Panc1 (cell line): ENCODE measurements around the gene COG2. TPM values are rescaled to one million over a fixed set of nuclear protein-coding genes. Genes with fewer than 3 reads are reported as not detected.

ENCODE experiments used
- ATAC-seq: fragments of 200-7000 bp; cut with Tn5 transposase; 2 replicates; pipeline ENCODE4 v1.9.1; 2020; ENCODE audit warnings: mild to moderate bottlenecking, moderate library complexity
- Bru-seq: library from RNA; stranded (reverse); fragments of 400-500 nt; gene quantifications from one replicate; lab custom pipeline; 2021; lab: Mats Ljungman, UMichigan
- BruChase-seq, 2 experiments: library from RNA; stranded (reverse); fragments of 400-500 nt; gene quantifications; one replicate each; lab custom pipeline; 2021; lab: Mats Ljungman, UMichigan
- BruUV-seq: library from RNA; stranded (reverse); fragments of 400-500 nt; replicated peaks from 2 replicates; lab custom pipeline; 2021; lab: Mats Ljungman, UMichigan
- CTCF ChIA-PET: fragments of 300-600 bp; sonication (Branson Sonifier 250); formaldehyde crosslinking; loops from one replicate; lab custom pipeline; 2022; ENCODE audit warnings: antibody characterized with exemption; lab: Charles Lee
- POLR2A ChIA-PET: fragments of 300-600 bp; sonication (Branson Sonifier 250); formaldehyde crosslinking; loops from one replicate; lab custom pipeline; 2022; ENCODE audit warnings: antibody characterized with exemption; lab: Charles Lee
- DNase-seq: peaks from one replicate; pipeline ENCODE4 v3.0.0-alpha.2; 2010; ENCODE audit warnings: low read depth, low spot score
- H3K27ac ChIP-seq: 2 replicates; pipeline ENCODE4 v1.5.1; 2011; ENCODE audit warnings: mild to moderate bottlenecking, low read length, inconsistent platforms
- H3K27me3 ChIP-seq: fragments of 200-500 bp; sonication (Bioruptor generic); 2 replicates; pipeline ENCODE4 v1.6.0; 2014; ENCODE audit warnings: low read length, inconsistent platforms; ENCODE audit not compliant: control insufficient read depth, insufficient read depth
- H3K36me3 ChIP-seq: fragments of 200-500 bp; sonication (Bioruptor generic); 2 replicates; pipeline ENCODE4 v1.5.1; 2014; ENCODE audit warnings: inconsistent platforms, mild to moderate bottlenecking, low read length, moderate library complexity; ENCODE audit not compliant: control insufficient read depth, insufficient read depth
- H3K4me1 ChIP-seq: 2 replicates; pipeline ENCODE4 v1.5.1; 2011; ENCODE audit warnings: inconsistent platforms, mild to moderate bottlenecking, low read length, moderate library complexity; ENCODE audit not compliant: control insufficient read depth, insufficient read depth
- H3K4me3 ChIP-seq, 2 experiments: 2 replicates each; pipeline ENCODE4 v1.5.1; 2011 to 2012; ENCODE audit warnings: low read depth in 2 of 2, low read length in 2 of 2, mild to moderate bottlenecking in 2 of 2, inconsistent platforms in 1 of 2, moderate library complexity in 1 of 2
- H3K9me3 ChIP-seq: fragments of 200-500 bp; sonication (Bioruptor generic); 2 replicates; pipeline ENCODE4 v1.5.1; 2014; ENCODE audit warnings: low read depth, mild to moderate bottlenecking, inconsistent platforms, low read length, moderate library complexity; ENCODE audit not compliant: control insufficient read depth, insufficient read depth
- POLR2AphosphoS5 ChIP-seq: IDR thresholded peaks from 2 replicates; pipeline ENCODE4 v1.6.1; 2012; ENCODE audit warnings: mild to moderate bottlenecking, low read depth, low read length, moderate library complexity
- REST ChIP-seq, 2 experiments: IDR thresholded peaks; 2 replicates each; pipeline ENCODE4 v1.6.1; 2011 to 2012; ENCODE audit warnings: low read depth in 2 of 2, control low read depth in 1 of 2, low read length in 1 of 2, mild to moderate bottlenecking in 1 of 2, moderate library complexity in 1 of 2; ENCODE audit not compliant: insufficient read depth in 1 of 2
- SIN3A ChIP-seq: IDR thresholded peaks from 2 replicates; pipeline ENCODE4 v1.6.1; 2012; ENCODE audit warnings: low read depth, mild to moderate bottlenecking, low read length, moderate library complexity, borderline replicate concordance; ENCODE audit not compliant: insufficient read depth
- in situ Hi-C: cut with HindIII; loops from 2 replicates; pipeline ENCODE4 v1.10.0; 2016; ENCODE audit warnings: low sequenced_read_pairs, low pct_unique_long_range_greater_than_20kb
- intact Hi-C: fragments of 100-400 bp; cut with micrococcal nuclease; formaldehyde crosslinking; loops from one replicate; pipeline ENCODE4 v1.10.0; 2022; ENCODE audit not compliant: unreplicated experiment
- long read RNA-seq: library from polyadenylated mRNA; unstranded; transcript quantifications from one replicate; pipeline ENCODE4 v2.0.0, GENCODE V29; 2021; ENCODE audit not compliant: unreplicated experiment
- polyA plus RNA-seq: library from polyadenylated mRNA; unstranded; fragments of >200 nt; gene quantifications from one replicate; pipeline ENCODE4 v1.2.1, GENCODE V29; 2012; ENCODE audit warnings: missing spikeins; ENCODE audit not compliant: insufficient read length
- total RNA-seq: library from RNA; stranded (reverse); gene quantifications from one replicate; pipeline ENCODE4 v1.2.1, GENCODE V29; 2021; ENCODE audit not compliant: unreplicated experiment
- TF ChIP-seq, protein P1 (sequence below): fragments of 450-650 bp; IDR thresholded peaks from 2 replicates; pipeline ENCODE4 v1.5.1; 2017; ENCODE audit warnings: mild to moderate bottlenecking

COG2 gene, protein sequence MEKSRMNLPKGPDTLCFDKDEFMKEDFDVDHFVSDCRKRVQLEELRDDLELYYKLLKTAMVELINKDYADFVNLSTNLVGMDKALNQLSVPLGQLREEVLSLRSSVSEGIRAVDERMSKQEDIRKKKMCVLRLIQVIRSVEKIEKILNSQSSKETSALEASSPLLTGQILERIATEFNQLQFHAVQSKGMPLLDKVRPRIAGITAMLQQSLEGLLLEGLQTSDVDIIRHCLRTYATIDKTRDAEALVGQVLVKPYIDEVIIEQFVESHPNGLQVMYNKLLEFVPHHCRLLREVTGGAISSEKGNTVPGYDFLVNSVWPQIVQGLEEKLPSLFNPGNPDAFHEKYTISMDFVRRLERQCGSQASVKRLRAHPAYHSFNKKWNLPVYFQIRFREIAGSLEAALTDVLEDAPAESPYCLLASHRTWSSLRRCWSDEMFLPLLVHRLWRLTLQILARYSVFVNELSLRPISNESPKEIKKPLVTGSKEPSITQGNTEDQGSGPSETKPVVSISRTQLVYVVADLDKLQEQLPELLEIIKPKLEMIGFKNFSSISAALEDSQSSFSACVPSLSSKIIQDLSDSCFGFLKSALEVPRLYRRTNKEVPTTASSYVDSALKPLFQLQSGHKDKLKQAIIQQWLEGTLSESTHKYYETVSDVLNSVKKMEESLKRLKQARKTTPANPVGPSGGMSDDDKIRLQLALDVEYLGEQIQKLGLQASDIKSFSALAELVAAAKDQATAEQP
- total RNA-seq (20.5 TPM), Bru-seq, nascent RNA (percentile 77 among the genes with signal in this experiment), BruChase-seq, experiment 1, labeled RNA remaining after a 2-hour chase (percentile 61 among the genes with signal in this experiment), BruChase-seq, experiment 2, labeled RNA remaining after a 6-hour chase (percentile 60 among the genes with signal in this experiment)
- polyA plus RNA-seq: 12.1 TPM
- long read RNA-seq, transcript COG2-202 (18 exons, 2,921 nt): major isoform, 30 of 44 reads
- long read RNA-seq, partial matches to known transcripts: 5 of 44 reads
- long read RNA-seq, other reads (novel, unspliced or antisense): 6 of 44 reads

GRCh38 chr1:230642263-230642959 lies at the start of gene COG2:
TSS of gene COG2 (plus strand) at chr1:230642481. CDS start at chr1:230642607, 126 bp downstream.
- Histone ChIP-seq H3K4me1 (peaks cover 9% of the 10 kb centered on the region), H3K9me3 (no peaks in the 10 kb centered on the region), H3K4me3 (peak within 1 kb of the TSS; percentile 96 to 99), H3K27ac (peak within 1 kb of the TSS; percentile 89), H3K27me3 (peaks cover 17% of the 10 kb centered on the region), H3K36me3 (peaks cover 9% of the 10 kb centered on the region; the same call in 1 of the 2 replicates)
- DNase-seq: peak; percentile 62
- ATAC-seq: peak; percentile 100
- in situ Hi-C loops: no loop called here
- peak; percentile 70 for TF ChIP-seq POLR2AphosphoS5
- peak in 1 of 2 experiments; percentile 35; a peak in 1 of 4 replicates for TF ChIP-seq REST (IDR thresholded peaks at IDR 0.05; ENCODE audit: insufficient read depth in 1 of 2, low read depth in 2 of 2, low read length in 1 of 2)
- no peak; the same call in 1 of the 2 replicates for TF ChIP-seq SIN3A
- TF ChIP-seq, protein P1, sequence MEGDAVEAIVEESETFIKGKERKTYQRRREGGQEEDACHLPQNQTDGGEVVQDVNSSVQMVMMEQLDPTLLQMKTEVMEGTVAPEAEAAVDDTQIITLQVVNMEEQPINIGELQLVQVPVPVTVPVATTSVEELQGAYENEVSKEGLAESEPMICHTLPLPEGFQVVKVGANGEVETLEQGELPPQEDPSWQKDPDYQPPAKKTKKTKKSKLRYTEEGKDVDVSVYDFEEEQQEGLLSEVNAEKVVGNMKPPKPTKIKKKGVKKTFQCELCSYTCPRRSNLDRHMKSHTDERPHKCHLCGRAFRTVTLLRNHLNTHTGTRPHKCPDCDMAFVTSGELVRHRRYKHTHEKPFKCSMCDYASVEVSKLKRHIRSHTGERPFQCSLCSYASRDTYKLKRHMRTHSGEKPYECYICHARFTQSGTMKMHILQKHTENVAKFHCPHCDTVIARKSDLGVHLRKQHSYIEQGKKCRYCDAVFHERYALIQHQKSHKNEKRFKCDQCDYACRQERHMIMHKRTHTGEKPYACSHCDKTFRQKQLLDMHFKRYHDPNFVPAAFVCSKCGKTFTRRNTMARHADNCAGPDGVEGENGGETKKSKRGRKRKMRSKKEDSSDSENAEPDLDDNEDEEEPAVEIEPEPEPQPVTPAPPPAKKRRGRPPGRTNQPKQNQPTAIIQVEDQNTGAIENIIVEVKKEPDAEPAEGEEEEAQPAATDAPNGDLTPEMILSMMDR: peak; percentile 99
- intact Hi-C loops: no loop called here
- CTCF ChIA-PET: interaction anchor here (0.6 kb wide), 2 partner anchors 130 to 912 kb away, joined by 3 to 5 read pairs; no protein-coding TSS in a partner anchor
- POLR2A ChIA-PET: interaction anchor here (0.6 kb wide), 1 partner anchor 590 kb away, joined by 3 read pairs; no protein-coding TSS in a partner anchor
- BruUV-seq: no TSS peak

DNA sequence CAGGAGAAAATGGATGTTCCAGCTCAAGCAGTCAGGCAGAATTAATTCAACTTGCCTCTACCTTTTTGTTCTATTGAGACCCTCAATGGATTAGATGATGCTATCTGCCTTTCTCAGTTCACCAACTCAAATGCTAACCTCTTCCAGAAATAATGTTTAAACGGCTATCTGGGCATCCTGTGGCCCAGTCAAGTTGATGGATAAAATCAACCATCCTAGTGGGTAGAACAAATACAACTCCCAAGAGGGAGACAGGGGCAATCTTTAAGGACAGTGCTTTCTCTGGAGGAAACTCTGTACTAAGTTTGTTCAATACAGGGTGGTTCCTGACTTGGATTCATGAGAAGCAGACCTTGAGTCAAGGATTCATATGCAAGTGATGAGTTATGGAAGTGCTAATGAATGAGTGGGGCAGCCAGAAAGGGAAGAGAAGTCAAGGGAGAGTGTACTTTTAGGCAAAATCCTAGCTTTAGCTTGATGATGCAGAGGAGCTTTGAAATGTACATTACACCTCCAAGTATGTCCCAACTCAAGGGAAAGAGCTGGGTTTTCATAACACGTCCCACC lies 49.4 kb upstream of the COG2 start:
- in situ Hi-C loops: no loop called here
- CTCF ChIA-PET: no interaction called here
- POLR2A ChIA-PET: no interaction called here
- no TSS peak for BruUV-seq
- H3K36me3 ChIP-seq: no peaks in the 10 kb centered on the region
- DNase-seq (no peak), ATAC-seq (no peak)
- no peaks in the 10 kb centered on the region for H3K9me3 ChIP-seq
- no peaks in the 10 kb centered on the region for H3K4me1 ChIP-seq
- intact Hi-C loops: no loop called here
- TF ChIP-seq, protein P1: no peak
- no peak for TF ChIP-seq REST (IDR thresholded peaks at IDR 0.05; ENCODE audit: insufficient read depth in 1 of 2, low read depth in 2 of 2, low read length in 1 of 2)
- no peak overlapping the region for H3K27ac ChIP-seq
- peaks cover 13% of the 10 kb centered on the region; the same call in 1 of the 2 replicates for H3K27me3 ChIP-seq
- no peak overlapping the region for H3K4me3 ChIP-seq
